ENCODE results near the gene SORL1.

The SORL1 gene

DNA sequence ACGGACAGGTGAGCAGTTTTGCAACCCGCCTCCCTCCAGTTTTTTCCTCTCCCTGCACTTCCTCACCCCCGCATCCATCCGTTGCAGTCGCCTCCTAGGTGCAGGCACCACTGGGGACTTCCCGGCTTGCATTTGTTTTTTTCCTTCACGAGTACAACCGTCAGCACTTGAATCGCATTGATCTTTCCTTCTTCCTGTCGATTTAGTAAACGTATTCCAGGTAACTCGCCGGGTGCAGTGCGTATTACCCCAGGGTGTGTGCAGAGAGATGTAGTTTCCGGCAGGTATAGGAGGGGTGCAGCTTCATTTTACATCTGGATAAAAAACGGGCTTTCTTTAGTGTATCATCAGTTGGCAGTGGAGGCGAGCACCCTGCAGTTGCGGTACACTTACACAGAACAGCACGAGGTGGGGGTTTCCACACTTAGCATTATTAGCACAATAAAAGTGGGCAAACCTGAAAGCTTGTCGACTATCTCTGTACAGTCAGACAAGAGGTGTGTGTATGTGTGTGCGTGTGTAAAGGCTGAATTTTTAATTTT is 566 bp downstream of the SORL1 start, which contains the start of gene SORL1-AS1:
Gene SORL1-AS1, minus strand, starts transcription at position 359 of the 542 bp plus-strand sequence.
- no peak for DNase-seq (ENCODE audit: low read depth in 1 of 2, low spot score in 1 of 2)

DNA sequence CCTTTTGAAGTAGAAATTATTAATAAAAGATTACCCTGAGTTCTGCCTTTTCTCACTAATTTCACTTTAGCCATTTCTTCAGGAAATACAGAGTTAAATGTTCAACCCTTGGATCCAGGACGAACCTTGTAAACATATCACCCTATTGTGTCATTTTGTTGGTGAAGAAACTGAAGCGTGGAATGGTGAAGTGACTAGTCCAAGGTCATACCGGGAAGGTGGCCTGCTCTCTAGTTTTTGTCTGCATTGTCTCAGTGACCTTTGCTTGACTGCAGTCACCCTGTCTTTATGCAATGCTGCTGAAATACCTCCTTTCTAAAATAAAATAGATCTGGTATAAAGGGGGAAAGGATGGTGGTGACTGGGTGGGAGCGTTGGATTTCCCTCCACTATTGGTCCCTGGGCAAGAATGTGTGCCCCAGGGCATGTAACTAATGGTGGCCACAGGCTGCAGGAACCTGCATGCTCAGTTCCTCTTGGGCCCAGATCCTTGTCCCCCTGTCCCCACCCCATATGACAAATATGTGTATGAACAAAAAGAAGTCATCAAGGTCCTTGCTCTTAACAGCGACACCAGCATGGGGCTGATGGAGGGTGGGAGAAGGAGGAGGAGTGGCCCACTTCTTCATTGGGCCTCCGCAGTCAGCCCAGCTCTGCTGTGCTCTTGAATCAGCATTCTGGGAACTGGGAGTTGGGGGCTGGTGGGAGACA is 1.6 kb downstream of the SORL1 start:
- DNase-seq (ENCODE audit: low read depth in 1 of 2, low spot score in 1 of 2): no peak

DNA sequence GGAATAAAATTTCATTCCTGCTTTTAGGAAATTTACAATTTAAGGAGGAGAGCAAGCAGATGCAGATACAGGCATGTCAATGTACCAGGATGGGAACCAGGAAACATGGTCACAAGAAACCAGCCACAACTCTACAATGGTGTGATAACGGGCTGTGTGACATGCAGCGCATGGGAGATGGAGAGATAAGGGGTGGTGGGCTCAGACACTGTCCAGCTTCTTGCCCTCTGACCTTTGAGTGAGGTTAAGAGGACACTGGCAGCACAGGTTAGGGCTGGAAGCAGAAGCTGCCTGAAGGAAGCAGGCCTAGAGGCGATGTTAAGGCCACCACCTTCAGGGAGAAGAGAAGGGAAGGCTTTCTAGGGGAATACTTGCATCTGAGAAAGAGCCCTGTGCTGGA is 3.0 kb downstream of the SORL1 start:
- DNase-seq (ENCODE audit: low read depth in 1 of 2, low spot score in 1 of 2): no peak

DNA sequence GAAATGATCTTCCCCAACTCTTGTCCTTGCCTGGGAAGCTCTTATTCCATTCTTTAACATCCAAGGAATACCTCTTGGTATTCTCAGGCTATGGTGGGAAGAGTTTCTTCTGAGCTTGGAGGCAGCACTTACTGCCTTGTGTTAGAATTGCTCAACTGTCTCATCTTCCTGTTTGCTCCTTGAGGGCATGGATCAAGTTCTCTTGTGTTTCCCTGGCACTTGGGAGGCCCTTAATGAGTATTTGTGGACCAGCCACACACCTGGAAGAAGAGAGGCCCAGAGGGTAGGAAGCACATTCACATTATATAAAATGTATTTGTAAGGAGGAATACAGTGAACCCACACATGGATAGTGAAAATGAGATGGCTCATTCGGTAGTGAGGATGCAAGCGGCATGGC is 4.0 kb downstream of the SORL1 start:
- DNase-seq (ENCODE audit: low read depth in 1 of 2, low spot score in 1 of 2): no peak

DNA sequence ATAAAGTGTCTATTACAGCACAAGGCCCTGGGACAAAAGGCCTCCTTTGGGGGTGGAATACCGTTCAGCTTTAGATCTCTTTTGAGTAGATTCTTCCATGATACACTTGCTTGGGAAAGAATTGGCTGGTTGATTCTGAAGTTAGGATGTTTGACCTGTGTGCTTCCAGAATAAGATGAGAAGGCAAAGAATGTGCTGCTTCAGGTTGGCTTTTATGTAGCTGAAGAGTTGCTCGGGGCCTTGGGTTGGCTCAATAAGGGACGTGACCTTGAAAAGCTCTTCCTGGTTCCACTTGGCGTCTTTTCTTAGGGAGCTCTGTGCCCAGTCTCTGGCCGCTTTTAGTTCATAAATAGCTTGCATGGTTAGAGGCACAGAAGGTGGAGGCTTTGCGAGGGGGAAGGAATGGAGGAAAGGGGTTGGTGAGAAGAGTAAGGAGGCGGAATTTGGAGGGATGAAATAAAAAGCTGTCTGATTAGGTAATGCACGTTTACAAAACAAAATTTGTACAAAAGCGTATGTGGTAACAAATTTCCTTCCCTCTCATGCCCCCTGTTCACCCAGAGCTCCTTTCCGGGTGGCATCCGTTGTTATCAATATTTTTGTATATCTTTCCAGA is 4.8 kb downstream of the SORL1 start:
- no peak for DNase-seq (ENCODE audit: low read depth in 1 of 2, low spot score in 1 of 2)

DNA sequence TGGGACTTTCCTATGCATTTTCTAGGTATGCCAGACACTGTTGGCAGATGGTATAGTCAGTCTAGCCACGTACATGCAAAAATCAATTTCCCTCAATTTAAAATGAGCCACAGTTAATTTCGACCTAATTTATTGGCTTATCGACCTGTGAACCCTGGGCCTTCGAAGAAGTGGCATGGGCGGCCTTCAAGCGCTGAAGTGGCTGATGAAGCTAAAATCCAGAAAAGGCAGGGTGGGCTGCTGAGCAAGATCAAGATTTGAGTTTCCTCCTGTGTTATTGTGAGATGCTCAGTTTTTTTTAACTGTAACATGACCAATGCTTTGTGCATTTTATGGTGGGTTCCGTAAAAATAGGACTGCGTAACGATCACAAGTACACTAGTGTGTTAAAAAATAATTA is 6.4 kb downstream of the SORL1 start:
- DNase-seq (ENCODE audit: low read depth in 1 of 2, low spot score in 1 of 2): no peak

DNA sequence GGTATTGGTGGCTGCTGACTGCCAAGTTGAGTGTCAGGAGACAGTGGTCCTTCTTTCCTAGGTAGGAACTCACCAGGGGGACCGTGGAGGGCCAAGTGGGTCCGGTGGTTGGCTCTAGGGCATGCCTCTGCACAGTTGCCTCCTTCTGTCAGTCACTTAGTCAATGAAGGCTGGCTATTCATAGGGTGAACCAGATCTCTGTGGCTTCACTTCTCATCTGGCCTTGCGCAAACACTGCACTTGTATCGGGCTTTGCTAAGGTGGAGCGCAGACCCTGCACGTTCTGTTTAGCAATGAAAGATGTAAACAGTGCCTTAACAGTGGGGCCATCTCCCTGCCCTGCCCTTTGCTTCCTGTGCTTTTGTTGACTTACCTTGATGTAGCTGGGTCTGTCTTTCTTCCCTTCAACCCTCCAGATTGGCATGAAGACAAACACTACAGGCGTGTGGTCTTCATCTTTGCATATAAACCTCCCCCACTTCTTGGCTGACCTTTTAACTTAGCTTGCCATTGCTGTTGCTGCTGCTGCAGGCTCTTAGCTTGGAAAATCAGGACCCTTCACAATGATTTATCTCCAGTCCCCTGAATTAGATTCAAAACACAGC is 7.4 kb downstream of the SORL1 start:
- DNase-seq (ENCODE audit: low read depth in 1 of 2, low spot score in 1 of 2): no peak

DNA sequence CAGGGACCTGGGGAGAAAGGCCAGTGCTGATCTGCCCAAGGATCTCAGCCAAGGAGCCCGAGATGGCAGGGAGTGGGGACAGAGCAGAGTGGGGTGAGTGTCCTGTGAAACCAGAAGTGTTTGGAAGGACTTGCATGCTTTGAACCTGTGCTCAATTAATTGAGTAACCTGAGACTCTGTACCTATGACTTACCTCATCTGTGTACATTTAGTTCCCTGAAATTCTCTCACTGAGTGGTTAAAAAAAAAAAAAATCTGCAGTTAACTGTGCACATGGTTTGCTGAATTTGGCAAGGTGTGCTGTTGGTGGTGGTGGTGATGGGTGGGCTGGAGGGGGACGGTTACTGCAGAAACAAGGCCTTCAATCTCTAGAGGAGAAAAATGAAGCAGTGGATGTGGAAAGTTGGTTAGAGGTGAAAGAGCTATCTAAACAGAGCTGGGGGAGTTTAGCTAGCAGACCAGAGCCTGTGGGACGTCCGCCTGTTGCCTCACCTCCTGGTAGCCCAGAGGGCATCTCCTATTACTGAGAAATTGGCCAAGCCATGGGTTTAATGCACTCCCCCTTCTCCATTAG is 8.9 kb downstream of the SORL1 start:
- DNase-seq (ENCODE audit: low read depth in 1 of 2, low spot score in 1 of 2): no peak

DNA sequence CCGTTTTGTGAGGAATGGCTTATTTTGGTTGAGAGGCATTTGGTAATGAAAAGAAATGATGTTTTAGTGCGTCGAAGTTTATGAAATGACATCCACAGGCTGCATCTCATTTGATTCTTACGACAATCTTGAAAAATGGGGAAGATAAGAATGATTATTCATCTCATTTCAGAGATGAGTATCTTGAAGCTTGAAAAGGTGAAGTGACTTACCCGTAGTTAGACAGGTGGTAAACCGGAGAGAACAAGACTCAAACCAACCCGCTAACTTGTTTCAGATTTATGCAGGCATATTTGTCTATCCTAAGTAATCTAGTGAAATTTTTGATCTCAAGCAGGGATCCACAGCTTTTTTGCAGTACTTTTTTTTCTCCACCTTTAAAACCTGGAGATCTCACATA is 9.7 kb downstream of the SORL1 start:
- DNase-seq (ENCODE audit: low read depth in 1 of 2, low spot score in 1 of 2): no peak

DNA sequence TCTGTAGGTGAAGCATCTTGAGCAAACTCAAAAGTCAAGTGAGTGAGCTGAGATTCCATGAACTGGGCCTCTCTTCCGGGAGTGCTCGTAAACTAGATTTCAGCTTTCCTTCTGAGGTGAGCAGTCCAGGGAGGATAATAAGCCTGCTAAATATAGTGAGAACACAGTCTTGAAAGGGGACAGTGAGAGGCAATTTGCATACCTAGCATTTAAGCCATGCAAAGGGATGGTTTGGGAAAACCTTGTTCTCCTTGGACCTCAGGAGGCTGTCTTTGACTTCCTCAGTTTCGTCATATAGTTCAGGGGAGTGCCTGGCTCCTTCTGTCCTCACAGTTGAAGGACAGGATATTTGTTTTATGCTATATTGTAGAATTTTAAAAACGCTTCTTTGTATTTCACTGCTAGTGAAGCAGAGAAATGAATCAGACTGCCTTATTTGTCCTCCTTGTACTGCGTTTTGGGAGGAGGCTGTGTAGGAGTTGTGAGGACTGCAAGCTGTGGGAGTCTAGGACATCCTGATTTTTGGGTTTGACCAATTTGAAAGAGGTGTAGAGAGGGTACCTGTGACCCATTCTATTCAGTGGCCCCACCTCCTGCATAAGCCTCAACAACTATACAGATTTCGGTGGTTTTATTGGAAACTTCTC is 11.7 kb downstream of the SORL1 start:
- DNase-seq (ENCODE audit: low read depth in 1 of 2, low spot score in 1 of 2): no peak

DNA sequence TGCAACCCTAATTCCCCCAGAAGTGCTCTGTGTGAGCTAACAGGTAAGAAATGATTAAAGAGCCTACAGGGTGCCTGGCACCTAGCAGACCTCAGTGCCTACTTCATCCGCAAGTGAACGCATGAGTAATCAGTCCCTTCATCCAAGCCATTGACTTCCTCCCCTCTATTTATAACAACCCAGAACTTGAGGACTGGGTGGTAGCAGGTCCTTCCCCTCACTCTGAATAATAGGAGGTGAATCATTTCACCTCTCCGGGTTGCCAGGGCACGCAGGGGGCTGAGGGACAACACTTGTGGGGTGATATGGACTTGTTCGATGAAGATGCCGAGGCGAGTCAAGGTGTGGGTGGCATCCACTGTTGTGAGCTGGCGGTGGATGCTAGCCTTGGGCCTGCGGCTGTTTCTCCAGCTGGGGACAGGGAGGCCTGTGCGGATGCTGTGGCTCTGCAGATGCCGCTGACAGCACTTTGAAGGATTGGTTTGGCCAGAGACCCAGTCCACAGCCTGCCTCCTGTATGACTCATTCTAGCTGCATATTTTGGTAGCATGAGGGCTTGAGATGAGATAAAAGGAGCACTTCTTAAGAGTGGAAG is 12.3 kb downstream of the SORL1 start:
- peak; percentile 47 to 55 for DNase-seq (ENCODE audit: low read depth in 1 of 2, low spot score in 1 of 2)

DNA sequence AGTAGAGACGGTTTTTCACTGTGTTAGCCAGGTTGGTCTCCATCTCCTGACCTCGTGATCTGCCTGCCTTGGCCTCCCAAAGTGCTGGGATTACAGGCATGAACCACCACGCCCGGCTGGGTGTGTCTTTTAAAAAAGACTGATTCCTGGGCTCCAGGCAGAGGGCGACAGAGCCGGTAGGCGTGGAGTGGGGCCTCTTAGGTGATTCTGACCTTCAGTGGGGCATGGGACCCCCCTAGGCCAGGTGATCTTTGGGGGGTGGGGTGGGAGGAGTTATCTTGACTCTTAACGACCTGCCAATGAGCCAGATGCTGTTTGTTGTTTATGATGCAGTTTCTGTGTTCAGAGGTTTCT is 13.6 kb downstream of the SORL1 start:
- DNase-seq (ENCODE audit: low read depth in 1 of 2, low spot score in 1 of 2): no peak

DNA sequence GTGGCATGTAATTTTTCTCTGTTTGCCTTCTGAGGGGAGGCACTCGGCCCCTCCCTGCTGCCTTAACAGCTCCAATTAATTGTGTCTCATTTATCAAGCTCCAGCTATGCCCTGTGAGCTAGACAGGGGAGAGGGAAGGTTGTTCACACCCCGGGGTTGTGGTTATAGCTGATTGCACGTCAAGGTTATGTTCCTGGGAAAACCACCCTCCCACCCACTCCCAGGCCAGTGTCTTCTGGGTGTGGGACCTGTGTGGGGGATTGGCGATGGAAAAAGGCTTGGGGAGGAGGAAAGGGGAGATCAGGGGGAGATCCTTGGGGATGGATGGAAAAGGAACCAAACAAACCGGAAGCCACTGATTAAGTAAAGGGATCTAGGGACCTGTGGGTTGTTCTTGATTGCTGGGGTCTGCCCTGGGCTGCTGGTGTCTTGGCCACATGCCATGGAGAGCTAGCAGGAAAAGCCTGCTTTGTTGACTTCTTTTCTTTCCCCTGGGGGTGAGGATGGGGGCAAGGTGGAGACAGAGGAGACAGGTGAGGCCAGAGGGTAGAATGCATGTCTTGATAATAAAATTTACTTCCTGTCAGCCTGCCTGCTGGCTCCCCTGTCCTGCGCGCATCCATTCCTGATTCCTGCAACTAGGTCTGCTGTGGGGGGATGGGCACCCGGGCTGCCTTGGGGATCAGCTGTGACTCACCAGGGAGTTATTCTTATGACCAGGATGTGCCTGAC is 14.1 kb downstream of the SORL1 start:
- DNase-seq (ENCODE audit: low read depth in 1 of 2, low spot score in 1 of 2): no peak

DNA sequence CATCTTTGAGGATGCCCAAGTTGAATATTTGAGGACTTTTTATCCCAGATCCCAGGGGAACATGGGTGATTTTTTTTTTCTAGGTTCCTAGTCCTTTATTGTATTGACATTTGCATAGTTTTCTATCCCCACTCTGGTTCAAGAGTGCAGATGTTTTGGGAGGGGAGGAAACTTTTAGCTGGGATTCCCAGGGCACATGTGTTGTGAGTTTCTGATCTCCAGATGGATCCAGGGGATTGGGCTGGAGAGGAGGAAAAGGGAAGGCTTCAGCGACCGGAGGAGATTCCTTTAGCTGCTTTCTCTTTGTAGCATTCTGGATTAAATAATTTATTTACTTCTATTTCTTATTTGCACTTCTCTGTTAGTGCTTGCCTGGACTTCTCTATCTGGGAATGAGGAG is 15.4 kb downstream of the SORL1 start:
- DNase-seq (ENCODE audit: low read depth in 1 of 2, low spot score in 1 of 2): no peak

DNA sequence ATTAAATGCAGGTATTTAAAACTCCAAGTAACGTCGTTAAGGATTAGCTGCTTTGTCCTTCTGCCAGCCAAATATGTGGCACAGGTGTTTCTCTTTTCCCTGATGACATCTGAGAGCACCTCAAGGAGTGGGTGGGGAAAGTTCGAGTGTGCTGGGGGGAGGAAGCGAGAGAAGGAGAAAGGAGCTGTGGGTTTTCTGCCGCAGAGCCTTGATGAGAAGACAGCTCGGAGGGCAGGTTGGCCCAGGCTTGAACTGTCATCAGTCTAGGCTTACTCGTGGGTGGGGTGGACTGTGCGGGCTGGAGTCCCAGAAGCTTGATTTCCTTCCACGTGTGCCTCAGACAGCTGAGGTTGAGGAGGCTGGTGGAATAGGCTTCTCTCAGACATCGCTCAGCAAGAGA is 15.9 kb downstream of the SORL1 start:
- peak; percentile 51 to 58 for DNase-seq (ENCODE audit: low read depth in 1 of 2, low spot score in 1 of 2)

DNA sequence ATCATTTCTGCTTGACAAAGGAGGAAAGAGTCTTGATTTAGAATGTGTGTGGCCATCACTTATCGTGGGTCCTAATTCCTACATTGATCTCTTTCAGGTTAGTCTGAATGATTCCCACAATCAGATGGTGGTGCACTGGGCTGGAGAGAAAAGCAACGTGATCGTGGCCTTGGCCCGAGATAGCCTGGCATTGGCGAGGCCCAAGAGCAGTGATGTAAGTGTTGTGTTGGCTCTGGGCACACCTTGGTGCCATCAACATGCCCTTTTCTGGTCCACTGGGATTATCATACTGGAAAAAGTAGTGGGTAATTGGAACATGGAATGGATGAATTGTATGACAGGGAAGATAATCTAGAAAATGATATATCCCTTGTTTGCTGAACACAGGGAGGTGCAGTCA is 17.8 kb downstream of the SORL1 start:
- DNase-seq (ENCODE audit: low read depth in 1 of 2, low spot score in 1 of 2): no peak

DNA sequence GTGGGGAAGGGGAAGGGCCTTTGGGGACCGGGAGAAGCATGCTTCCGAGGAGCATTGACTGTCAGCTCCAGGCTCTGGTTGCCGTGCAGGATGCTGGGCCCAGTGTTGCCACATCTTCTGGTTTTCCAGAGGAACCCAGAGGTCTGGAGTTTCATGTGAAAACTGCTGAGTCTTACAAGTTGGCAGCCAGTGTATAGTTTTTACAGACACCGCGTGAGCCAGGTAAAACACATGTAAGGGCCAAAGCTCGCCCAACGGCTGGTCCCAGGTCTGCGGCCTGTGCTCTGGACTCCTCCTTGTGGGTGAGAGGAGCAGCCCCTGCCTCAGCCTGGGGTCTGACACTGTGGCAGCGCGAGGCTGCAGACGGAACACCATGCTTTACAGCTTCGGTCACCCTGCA is 19.1 kb downstream of the SORL1 start:
- DNase-seq (ENCODE audit: low read depth in 1 of 2, low spot score in 1 of 2): no peak

DNA sequence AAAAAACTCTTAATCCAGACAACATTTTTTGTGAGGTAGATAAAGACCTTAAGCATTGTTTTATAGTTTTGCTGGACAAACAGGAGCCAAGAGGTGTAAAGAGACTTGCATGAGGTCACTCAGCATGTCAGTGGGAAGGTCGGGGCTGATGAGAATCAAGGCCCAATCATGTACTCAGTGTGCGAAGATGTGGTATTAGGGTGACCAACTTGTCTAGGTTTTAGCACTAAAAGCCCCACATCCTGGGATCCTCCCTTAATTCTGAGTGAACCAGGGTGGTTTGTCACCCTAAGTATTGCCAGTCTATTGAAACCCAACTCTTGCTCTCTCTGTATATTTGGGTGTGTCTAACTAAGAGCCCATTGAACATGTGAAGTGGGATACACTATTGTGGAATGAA is 20.2 kb downstream of the SORL1 start:
- no peak for DNase-seq (ENCODE audit: low read depth in 1 of 2, low spot score in 1 of 2)

DNA sequence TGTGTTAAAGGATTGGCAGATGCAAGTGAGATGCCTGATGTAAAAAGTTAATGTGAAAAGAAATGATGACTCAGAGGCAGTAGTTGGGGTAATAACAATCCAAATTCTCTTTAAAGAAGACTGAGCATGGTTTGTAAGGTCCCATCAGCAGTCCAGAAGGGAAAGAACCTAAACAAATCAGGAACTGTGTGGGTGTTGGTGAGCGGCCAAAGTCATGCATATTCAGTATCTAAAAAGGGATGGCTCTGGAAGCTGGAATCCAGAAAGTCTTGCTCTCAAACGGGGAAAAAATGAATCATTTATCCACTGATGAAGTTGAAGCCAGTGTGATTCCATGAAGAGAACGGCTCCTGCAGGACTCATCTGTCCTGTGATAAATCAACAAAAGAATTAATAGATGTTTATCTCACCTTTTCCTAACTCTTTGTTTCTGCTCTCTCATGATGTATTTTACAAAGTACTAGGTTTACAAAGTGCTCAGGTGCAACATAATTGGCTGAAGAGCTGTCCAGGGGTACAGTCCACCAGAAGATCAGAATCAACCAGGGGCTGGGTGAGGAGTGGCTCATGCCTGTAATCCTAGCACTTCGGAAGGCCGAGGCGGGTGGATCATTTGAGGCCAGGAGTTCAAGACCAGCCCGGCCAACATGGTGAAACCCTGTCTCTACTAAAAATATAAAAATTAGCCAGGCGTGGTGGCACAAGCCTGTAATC is 21.1 kb downstream of the SORL1 start:
- DNase-seq (ENCODE audit: low read depth in 1 of 2, low spot score in 1 of 2): no peak

DNA sequence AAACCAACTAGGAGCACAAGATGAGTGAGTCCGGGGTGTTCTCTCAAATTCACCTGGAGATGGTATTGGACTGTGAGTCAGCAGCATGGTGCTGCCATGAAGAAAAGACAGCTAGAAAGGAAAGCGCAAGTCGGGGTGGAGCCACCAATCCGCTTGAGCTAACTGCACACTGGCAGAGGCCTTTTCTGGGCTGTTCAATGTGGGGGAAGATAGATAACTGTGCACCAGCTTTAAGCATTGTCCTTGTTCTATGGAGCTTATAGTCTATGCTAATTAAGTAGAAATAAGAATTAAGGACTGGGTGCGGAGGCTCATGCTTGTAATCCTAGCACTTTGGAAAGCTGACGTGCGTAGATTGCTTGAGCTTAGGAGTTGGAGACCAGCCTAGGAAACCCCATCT is 22.6 kb downstream of the SORL1 start:
- no peak for DNase-seq (ENCODE audit: low read depth in 1 of 2, low spot score in 1 of 2)
